SH-SY5Y (cell line): ENCODE measurements around the gene ARHGAP24.

Experiments used
- GATA2 ChIP-seq: IDR thresholded peaks from 2 replicates; pipeline ENCODE4 v1.6.1; 2011; ENCODE audit warnings: mild to moderate bottlenecking, low read depth, low read length
- GATA3 ChIP-seq: IDR thresholded peaks from 2 replicates; pipeline ENCODE4 v1.6.1; 2011; ENCODE audit warnings: low read depth, mild to moderate bottlenecking, low read length, moderate library complexity

- TF ChIP-seq GATA2 (no peak), GATA3 (no peak)
Measured at GRCh38 chr4:85970535-85970934, 495.6 kb downstream of the ARHGAP24 start.
